GM23248 (cell line): ENCODE measurements around the gene HJURP.

Experiments used
- EZH2 ChIP-seq: fragments of 200-600 bp; sonication (generic); IDR thresholded peaks from 2 replicates; pipeline ENCODE4 v1.6.1; 2018; ENCODE audit warnings: antibody characterized with exemption, mild to moderate bottlenecking; ENCODE audit not compliant: insufficient read depth, poor library complexity, severe bottlenecking
- EZH2phosphoT487 ChIP-seq: fragments of 200-600 bp; sonication (generic); IDR thresholded peaks from 2 replicates; pipeline ENCODE4 v1.6.1; 2018; ENCODE audit warnings: antibody characterized with exemption, moderate library complexity, mild to moderate bottlenecking, low read depth; ENCODE audit not compliant: insufficient read depth

DNA sequence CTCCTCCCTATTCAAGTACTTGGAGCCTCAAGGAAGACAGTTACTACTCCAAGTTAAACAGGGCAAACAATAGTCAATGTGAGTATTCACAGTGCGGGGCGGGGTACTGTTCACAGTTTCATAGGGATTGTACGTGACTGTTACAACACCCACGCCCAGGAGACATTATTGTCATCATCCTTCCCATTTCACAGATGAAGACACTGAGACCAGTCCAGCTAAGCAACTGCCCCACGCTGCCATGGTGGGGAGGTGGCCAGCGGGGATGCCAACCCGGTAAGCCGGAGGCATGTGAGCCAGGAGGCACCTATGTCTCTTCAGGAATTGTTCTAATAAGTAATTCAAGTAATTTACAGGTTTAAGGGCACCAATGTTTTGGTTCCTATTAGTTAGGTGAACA lies 982 bp downstream of the HJURP start:
- TF ChIP-seq EZH2phosphoT487 (no peak), EZH2 (no peak)
